Hematopoietic multipotent progenitor cell (in vitro differentiated cells): Measurements from ENCODE around the gene SULF2. TPM values are rescaled to one million over a fixed set of nuclear protein-coding genes. Genes with fewer than 3 reads are reported as not detected.

Experiments used
- DNase-seq, 3 donors: peaks; one replicate each; pipeline ENCODE4 v3.0.0-alpha.2; 2011 to 2015; ENCODE audit warnings: low read depth in 2 of 3, low spot score in 2 of 3
- total RNA-seq: library from RNA; depleted of rRNA; stranded (reverse); fragments of >200 nt; gene quantifications from one replicate; pipeline ENCODE4 v1.2.3, GENCODE V29; 2012

The SULF2 gene
- total RNA-seq, 1 donor: 1.3 TPM

GRCh38 chr20:47741669-47742608 lies 43.3 kb downstream of the SULF2 start:
- no peak for DNase-seq

GRCh38 chr20:47740862-47741184 lies 44.5 kb downstream of the SULF2 start:
- no peak for DNase-seq

GRCh38 chr20:47740121-47740861 lies 45.0 kb downstream of the SULF2 start:
- no peak for DNase-seq

- DNase-seq: no peak
These were observed 47.4 kb downstream of the SULF2 start for GRCh38 chr20:47737923-47738322.

- no peak for DNase-seq
These were observed 48.6 kb downstream of the SULF2 start for GRCh38 chr20:47736570-47737152.

GRCh38 chr20:47735412-47736400 lies 49.6 kb downstream of the SULF2 start:
- DNase-seq: peak in 1 of 3 donors; percentile 17

DNA sequence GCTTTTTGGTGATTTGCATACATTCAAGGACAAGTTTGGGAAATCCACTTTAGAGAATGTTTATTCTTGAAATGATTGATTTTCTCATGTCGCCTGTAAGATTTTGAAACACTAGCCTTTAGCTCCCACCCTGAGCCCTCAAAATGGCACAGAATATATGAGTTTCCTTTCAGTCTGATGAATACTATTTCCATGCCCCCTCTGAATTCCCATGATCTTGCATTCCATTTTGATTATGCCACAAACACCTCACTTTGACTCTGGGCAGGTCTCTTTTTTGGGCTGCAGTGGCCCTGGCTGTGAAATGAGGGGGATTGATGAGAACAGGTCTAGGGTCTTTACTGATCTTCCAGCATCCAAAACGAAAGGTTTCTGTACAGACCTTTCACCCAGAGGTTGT lies 50.4 kb downstream of the SULF2 start:
- no peak for DNase-seq

GRCh38 chr20:47733892-47734291 lies 51.4 kb downstream of the SULF2 start:
- no peak for DNase-seq

- DNase-seq: no peak
These were observed 54.5 kb downstream of the SULF2 start for GRCh38 chr20:47730744-47731143.

- no peak for DNase-seq
These were observed 55.8 kb downstream of the SULF2 start for GRCh38 chr20:47729472-47729871.

DNA sequence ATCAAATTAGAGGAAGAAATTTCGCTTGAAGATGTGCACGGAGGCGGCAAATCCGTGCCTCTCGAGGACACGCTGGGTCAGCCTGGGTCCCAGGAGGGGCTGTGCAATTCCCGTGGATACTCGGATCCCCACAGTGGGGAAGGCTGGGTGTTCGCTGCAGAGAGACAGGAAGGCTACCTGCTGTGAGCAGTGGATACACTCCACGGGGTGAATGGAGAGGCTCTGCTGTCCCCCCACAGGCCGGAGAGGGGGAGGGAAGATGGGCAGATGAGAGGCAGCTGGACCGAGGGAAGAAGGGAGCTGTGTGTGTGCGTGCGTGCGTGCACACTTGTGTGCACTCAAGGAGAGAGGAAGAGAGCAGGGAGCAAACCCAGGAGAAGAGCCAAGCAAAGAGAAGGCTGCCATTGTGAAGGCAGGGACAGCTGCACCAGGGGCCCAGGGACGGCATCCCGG lies 57.3 kb downstream of the SULF2 start:
- DNase-seq: no peak

DNA sequence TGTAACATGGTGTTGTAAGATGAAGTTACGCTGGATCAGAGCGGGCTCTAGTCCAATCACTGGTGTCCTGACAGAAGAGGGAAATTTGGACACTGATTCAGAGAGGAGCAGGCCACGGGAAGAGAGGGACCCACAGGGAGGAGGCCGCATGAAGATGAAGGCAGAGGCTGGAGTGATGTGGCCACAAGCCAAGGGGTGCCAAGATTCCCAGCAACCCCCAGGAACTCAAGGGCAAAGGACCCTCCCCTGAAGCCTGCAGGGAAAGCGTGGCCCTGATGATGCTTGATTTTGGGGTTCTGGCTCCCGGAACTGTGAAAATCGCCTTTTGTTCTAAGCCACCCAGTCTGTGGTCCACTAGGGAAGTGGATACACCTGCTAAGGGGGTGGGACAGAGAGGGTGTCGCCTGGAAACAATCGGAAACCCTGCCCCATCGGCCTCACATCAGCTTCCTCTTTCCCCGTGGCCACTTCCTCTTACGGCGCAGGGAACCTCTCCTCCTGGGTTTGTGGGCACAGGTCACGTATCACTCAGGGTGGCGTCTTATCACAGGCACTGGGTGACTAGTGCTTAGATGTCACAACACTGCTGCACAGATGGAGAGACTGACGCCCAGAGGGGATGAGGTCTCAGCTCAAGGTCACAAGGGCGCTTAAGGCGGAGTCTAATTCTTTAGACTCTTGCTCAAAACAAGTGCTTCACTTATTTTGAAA lies 58.0 kb downstream of the SULF2 start:
- peak; percentile 42 to 95 (median 87) for DNase-seq

DNA sequence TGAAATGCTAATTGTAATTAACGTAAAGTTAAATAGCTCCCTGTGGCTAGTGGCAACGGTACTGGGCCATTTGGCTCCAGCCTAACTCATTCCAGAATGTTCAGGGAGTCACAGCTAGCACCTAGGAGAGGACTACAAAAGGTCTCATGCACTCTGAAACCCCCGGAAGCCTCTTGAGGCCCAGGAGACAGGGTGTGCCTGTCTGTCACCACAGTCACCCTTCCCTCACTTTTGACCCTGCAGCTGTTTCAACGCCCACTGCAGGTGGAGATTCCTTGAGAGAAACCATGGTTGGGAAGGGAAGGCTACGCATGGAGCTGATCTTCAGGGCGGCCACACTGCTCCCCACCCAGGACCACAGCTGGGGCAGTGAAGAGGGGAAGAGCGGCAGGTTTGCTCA lies 58.6 kb downstream of the SULF2 start:
- DNase-seq: no peak

DNA sequence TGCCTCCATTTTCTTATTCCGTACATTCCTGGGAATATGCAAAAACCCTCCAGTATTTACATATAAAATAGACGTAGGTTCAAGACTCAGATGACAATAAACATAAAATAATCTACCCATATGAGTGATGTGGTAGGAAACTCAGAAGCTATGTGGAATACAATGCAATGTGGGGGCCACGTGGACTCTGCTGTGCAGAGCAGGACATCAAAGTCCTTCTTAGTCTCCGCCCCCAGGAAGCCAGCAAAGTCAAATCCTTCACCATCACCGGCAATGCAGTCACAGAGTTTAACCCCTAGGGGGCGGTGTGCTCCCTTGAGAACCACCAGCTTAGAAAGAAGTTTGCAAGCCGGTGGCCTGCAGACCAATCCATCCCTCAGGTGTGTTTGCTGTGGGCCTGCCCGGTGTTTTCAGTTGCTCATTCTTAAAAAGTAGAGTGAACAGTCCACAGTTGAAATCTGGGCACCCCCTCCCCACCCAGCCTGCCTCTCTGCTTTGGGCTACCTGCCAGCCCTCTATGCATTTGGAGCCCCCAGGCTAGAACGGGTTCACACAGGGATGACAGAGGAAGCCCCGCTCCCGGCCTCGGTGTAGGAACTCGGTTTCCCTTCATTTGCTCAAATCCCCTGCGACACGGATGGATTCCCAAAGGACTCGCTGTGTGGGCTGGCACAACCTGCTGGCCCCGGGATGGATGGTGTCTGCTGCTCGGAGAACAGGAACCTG lies 59.9 kb downstream of the SULF2 start:
- DNase-seq: peak; percentile 69 to 89 (median 80)

- no peak for DNase-seq
These were observed 60.4 kb downstream of the SULF2 start for GRCh38 chr20:47724910-47725247.

GRCh38 chr20:47724396-47724795 lies 60.9 kb downstream of the SULF2 start:
- no peak for DNase-seq

GRCh38 chr20:47723322-47723721 lies 62.0 kb downstream of the SULF2 start:
- DNase-seq: no peak

GRCh38 chr20:47720636-47721427 lies 64.4 kb downstream of the SULF2 start:
- DNase-seq: no peak
